ENCODE data around the gene SH3TC1.

The SH3TC1 gene

GRCh38 chr4:8199594-8200301 lies 658 bp downstream of the SH3TC1 start:
- in situ Hi-C loops (cut with HindIII; ENCODE audit: low pct_unique_long_range_greater_than_20kb, low sequenced_read_pairs) = no loop called here
- TF ChIP-seq JUND (IDR thresholded peaks at IDR 0.05; ENCODE audit: low read depth) = no peak
- no peak for DNase-seq (ENCODE audit: low read depth in 1 of 2, low spot score in 1 of 2)

DNA sequence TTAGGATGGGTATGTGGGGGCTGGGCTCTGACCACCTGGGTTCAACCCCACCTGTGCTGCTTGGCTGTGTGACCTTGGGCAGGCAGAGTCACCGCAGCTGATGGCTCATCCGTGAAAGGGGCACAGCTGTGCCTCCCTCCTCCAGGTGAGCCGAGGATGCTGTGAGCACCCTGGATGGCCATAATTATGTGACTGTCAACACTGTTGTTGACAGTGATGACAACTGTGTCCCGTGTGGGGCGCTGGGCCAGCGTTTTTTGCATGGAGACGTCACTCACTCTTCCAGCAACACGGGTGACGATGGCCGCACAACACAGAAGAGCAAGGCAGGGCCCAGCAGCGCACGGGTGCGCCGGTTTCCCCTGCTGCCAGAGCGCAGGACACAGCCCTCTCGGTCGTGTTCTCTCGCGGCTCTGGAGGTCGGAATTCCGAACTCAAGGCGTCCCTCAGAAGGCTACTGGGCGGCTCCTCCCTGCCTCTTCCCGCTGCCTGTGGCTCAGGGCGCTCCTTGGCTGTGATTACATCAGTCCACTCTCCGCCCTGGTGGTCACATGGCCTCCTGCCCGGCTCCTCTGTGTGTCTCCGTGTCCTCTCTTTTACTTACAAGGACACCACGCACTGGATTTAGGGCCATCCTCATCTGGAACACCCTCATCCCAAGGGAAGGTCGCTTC lies 1.3 kb downstream of the SH3TC1 start:
- no peak for DNase-seq (ENCODE audit: low read depth in 1 of 2, low spot score in 1 of 2)

GRCh38 chr4:8201321-8201781 lies 2.3 kb downstream of the SH3TC1 start:
- in situ Hi-C loops (cut with HindIII; ENCODE audit: low pct_unique_long_range_greater_than_20kb, low sequenced_read_pairs) = no loop called here
- DNase-seq (ENCODE audit: low read depth in 1 of 2, low spot score in 1 of 2) = no peak

More for the DNA sequence above, 1.3 kb downstream of the SH3TC1 start:
- in situ Hi-C loops (cut with HindIII; ENCODE audit: low pct_unique_long_range_greater_than_20kb, low sequenced_read_pairs) = no loop called here
- TF ChIP-seq JUND (IDR thresholded peaks at IDR 0.05; ENCODE audit: low read depth) = no peak

GRCh38 chr4:8202108-8203051 lies 3.3 kb downstream of the SH3TC1 start:
- DNase-seq (ENCODE audit: low read depth in 1 of 2, low spot score in 1 of 2) = no peak
- TF ChIP-seq JUND (IDR thresholded peaks at IDR 0.05; ENCODE audit: low read depth) = no peak
- in situ Hi-C loops (cut with HindIII; ENCODE audit: low pct_unique_long_range_greater_than_20kb, low sequenced_read_pairs) = no loop called here

More at GRCh38 chr4:8201321-8201781, 2.3 kb downstream of the SH3TC1 start:
- no peak for TF ChIP-seq JUND (IDR thresholded peaks at IDR 0.05; ENCODE audit: low read depth)

GRCh38 chr4:8203052-8203401 lies 3.9 kb downstream of the SH3TC1 start:
- no peak for DNase-seq (ENCODE audit: low read depth in 1 of 2, low spot score in 1 of 2)
- TF ChIP-seq JUND (IDR thresholded peaks at IDR 0.05; ENCODE audit: low read depth) = no peak
- in situ Hi-C loops (cut with HindIII; ENCODE audit: low pct_unique_long_range_greater_than_20kb, low sequenced_read_pairs) = no loop called here

DNA sequence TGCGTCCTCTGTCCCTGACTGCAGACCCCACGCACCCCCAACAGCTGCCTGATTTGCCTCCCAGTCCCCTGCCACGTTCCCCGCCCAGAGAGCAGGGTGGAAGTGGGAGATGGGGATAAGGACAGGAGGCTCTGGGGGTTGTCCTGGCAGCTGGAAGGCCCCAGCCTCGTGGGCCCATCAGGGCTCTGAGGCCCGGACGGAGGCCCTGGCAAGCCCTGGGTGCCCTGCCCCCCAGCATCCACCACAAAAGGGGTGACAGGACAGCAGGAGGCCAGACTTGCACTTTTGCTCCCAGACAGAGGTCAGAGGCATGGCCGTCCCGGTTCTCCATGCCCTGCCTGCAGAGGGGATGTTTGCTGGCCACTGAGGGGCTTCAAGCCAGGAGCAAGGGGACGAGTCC lies 4.7 kb downstream of the SH3TC1 start:
- DNase-seq (ENCODE audit: low read depth in 1 of 2, low spot score in 1 of 2) = no peak
- in situ Hi-C loops (cut with HindIII; ENCODE audit: low pct_unique_long_range_greater_than_20kb, low sequenced_read_pairs) = no loop called here
- no peak for TF ChIP-seq JUND (IDR thresholded peaks at IDR 0.05; ENCODE audit: low read depth)

GRCh38 chr4:8204576-8205227 lies 5.6 kb downstream of the SH3TC1 start:
- in situ Hi-C loops (cut with HindIII; ENCODE audit: low pct_unique_long_range_greater_than_20kb, low sequenced_read_pairs) = no loop called here
- TF ChIP-seq JUND (IDR thresholded peaks at IDR 0.05; ENCODE audit: low read depth) = no peak
- no peak for DNase-seq (ENCODE audit: low read depth in 1 of 2, low spot score in 1 of 2)

DNA sequence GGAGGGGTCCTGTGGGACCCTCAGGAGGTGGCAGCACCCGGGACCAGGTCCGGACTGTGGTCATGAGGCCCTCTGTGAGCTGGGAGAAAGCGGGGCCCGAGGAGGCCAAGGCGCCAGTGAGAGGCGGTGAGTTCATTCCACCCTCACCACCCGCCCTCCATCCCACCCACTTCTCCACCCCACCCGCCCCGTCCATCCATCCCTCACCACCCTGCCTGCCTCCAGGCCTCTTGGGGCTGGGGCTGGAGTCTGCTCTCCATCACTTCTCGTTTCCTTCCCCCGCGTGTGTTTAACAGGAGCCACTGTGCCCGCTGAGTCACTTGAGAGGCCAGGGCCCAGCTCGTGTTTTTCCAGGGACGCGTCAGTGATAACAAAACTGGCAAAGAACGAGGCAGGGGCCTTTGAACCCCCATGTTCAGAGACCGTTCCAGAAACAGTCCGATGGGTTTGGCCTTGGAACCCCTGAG lies 6.2 kb downstream of the SH3TC1 start:
- in situ Hi-C loops (cut with HindIII; ENCODE audit: low pct_unique_long_range_greater_than_20kb, low sequenced_read_pairs) = no loop called here
- no peak for TF ChIP-seq JUND (IDR thresholded peaks at IDR 0.05; ENCODE audit: low read depth)

DNA sequence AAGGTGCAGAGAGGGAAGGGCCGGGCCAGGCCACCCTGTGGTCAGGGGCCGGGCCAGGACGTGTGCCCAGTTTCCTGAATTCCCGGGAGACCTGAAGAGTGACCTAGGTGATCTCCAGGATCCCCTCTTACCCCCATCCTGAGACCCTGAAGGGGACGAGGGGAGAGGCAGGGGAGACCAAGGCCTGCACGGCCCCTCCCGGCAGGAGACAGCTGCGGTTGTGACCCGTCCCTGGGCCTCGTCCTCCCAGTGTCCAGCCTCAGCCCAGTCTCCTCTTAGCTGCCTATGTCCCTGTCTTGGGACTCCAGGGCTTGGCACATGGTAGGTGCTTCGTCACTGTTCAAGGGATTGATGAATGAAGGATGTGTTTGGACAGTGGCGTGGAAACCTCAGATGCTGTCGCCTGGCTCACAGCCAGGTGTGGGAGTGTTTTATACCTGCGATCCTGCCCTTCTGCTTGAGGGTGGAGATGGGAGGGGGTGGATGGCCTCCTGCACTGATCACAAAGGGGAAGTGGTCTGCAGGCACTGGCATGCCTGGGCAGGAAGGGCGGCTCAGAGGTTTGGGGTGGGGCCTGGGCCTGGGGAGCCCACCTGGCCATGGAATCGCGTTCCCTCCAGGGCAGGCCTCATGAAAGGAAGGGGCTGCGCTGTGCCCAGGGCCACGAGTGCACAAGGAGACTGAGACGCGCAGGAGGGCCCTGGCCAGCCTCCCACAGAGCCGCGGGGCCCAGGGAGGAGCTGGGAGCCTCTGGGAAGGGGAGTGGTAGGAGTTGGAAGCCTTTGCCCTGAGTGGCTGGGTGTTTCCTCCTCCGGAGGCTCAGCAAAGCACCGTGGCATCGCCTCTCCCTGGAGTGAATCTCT lies 6.9 kb downstream of the SH3TC1 start:
- TF ChIP-seq JUND (IDR thresholded peaks at IDR 0.05; ENCODE audit: low read depth) = no peak
- peak in 1 of 2 experiments; percentile 12 for DNase-seq (ENCODE audit: low read depth in 1 of 2, low spot score in 1 of 2)
- in situ Hi-C loops (cut with HindIII; ENCODE audit: low pct_unique_long_range_greater_than_20kb, low sequenced_read_pairs) = no loop called here

More for the DNA sequence above, 6.2 kb downstream of the SH3TC1 start:
- DNase-seq (ENCODE audit: low read depth in 1 of 2, low spot score in 1 of 2) = no peak

GRCh38 chr4:8207314-8207713 lies 8.2 kb downstream of the SH3TC1 start:
- in situ Hi-C loops (cut with HindIII; ENCODE audit: low pct_unique_long_range_greater_than_20kb, low sequenced_read_pairs) = no loop called here
- no peak for TF ChIP-seq JUND (IDR thresholded peaks at IDR 0.05; ENCODE audit: low read depth)
- DNase-seq (ENCODE audit: low read depth in 1 of 2, low spot score in 1 of 2) = no peak

DNA sequence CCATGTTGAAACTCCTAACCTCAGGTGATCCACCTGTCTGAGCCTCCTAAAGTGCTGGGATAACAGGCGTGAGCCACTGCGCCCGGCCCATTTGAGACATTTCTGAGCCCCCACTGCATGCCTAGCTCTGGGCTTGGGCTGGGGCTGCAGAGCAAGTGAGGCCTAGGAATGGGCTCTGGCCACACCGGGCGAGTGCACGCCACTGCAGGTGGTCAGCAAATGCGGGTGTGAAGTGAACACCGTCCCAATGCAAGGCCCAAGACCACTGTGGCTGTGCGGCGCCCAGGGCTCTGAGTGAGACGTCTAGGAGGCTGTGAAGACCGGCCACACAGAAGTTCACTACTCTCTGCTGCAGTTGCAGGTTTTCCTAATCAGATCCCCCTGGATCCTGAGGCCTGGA lies 9.5 kb downstream of the SH3TC1 start:
- DNase-seq (ENCODE audit: low read depth in 1 of 2, low spot score in 1 of 2) = no peak
- in situ Hi-C loops (cut with HindIII; ENCODE audit: low pct_unique_long_range_greater_than_20kb, low sequenced_read_pairs) = no loop called here
- TF ChIP-seq JUND (IDR thresholded peaks at IDR 0.05; ENCODE audit: low read depth) = no peak

Data from T47D (cell line).